Pancreas (tissue), 10 donors: ENCODE measurements around the gene HOXA13. TPM values are rescaled to one million over a fixed set of nuclear protein-coding genes. Genes with fewer than 3 reads are reported as not detected.

Experiments
- ATAC-seq, 4 donors: fragments of 200-7000 bp; cut with Tn5 transposase; one replicate each; pipeline versions ENCODE4 v1.8.0 to v1.9.1; 2020; ENCODE audit warnings: mild to moderate bottlenecking in 4 of 4, moderate library complexity in 4 of 4
- DNase-seq, 6 donors: peaks; one replicate each; pipeline ENCODE4 v3.0.0-alpha.2; 2020
- FAIRE-seq: peaks from 2 replicates; lab custom pipeline; 2012; peaks lifted over from hg19 to GRCh38; lab: Jason Lieb, UNC
- H3K27ac ChIP-seq, 4 donors: fragments of 200-600 bp; sonication (generic); 1 replicate in 3 of 4; 2 replicates in 1 of 4; pipeline versions ENCODE4 v1.5.0 to v1.8.0; 2020
- H3K27me3 ChIP-seq, 4 donors: fragments of 200-600 bp; one replicate each; pipeline ENCODE4 v1.8.0; 2021
- H3K36me3 ChIP-seq, 3 donors: fragments of 200-600 bp; sonication (generic) in 1 of 3; one replicate each; pipeline versions ENCODE4 v1.5.0 to v1.8.0; 2020 to 2021
- H3K4me1 ChIP-seq, 3 donors: fragments of 200-600 bp; one replicate each; pipeline ENCODE4 v1.8.0; 2021
- H3K4me3 ChIP-seq, 4 donors: fragments of 200-600 bp; sonication (generic) in 2 of 4; one replicate each; pipeline versions ENCODE4 v1.5.0 to v1.8.0; 2020 to 2021
- H3K9me3 ChIP-seq, 4 donors: fragments of 200-600 bp; one replicate each; pipeline ENCODE4 v1.8.0; 2021
- WGBS, 2 donors: extraction: QIAGEN DNeasy Blood & Tissue Kit; methylation state at CpG; one replicate each; pipeline ENCODE4 v1.1.7; 2013; 5-methylcytosine and 5-hydroxymethylcytosine counted together
- intact Hi-C, 3 donors: fragments of 100-400 bp; cut with DNase I; formaldehyde crosslinking; loops; one replicate each; pipeline versions ENCODE4 v1.11.1 to v1.14.2; 2022
- polyA plus RNA-seq, 2 donors: library from polyadenylated mRNA; stranded (reverse); fragments of 200-250 nt; gene quantifications; one replicate each; pipeline ENCODE4 v1.2.3, GENCODE V29; 2013
- total RNA-seq, 6 donors: library from RNA; stranded (reverse); fragmentation: NEBNext Ultra II Directional in 4 of 6; extraction: Animal tissue kit (Norgen Biotek cat#: 25700) in 4 of 6; gene quantifications; one replicate each; pipeline versions ENCODE4 v1.2.1 to v1.2.4, GENCODE V29; 2021 to 2023
- TF ChIP-seq, protein P1 (sequence below), 4 donors: fragments of 200-600 bp; sonication (generic) in 3 of 4; IDR thresholded peaks; one replicate each; pipeline versions ENCODE4 v1.5.0 to v1.8.0; 2021; ENCODE audit warnings: antibody characterized with exemption in 4 of 4
- donor health status: healthy with polysubstance abuse.
- donor health status: DM: no; HTN: no; CAD: no; lungs with moderate emphysema.
- donor health status: DM: no; HTN: no; CAD: no.
- donor health status: control.
- donor health status: control.
- donor health status: Bipolar disorder and iron deficiency.
- donor health status: DM: yes; HTN: yes; CAD: no.
- donor health status: DM: no; HTN: no; CAD: no.
- donor health status: DM: no; HTN: no; CAD: no.
- donor health status: DM: yes; HTN: yes; CAD: no.

Gene HOXA13
- total and polyA plus RNA-seq, 8 donors, result 0.03 TPM; not detected in 7

DNA sequence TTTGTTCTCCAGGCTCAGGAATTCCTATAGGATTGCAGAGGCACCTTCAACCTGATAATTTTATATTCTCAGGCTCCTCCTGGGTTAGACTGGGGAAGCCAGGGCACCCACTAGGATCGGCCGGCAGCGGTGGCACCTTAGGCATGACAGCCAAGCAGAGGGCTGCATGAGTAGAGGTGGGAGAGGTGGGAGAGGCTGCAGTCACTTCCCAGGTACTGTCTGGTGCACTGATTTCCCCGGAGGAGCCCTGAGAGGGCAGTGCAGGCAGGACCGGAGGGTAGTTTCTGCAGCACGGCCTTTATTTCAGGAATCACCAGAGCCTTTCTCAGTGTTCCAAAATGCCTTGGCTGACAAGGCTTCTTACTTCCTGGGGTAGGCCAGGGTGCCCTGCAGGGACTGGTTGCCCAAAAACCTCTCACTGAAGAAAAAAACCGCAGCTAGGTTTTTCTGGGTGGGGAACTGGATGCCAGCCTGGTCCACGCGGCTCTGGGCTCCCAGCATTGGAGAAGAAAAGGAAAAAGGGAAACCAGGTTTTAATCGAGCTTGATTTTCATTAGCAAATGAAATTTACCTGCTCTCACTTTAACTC, 3.6 kb upstream of the HOXA13 start:
- H3K36me3 ChIP-seq, result no peaks in the 10 kb centered on the region
- DNase-seq, result no peak

DNA sequence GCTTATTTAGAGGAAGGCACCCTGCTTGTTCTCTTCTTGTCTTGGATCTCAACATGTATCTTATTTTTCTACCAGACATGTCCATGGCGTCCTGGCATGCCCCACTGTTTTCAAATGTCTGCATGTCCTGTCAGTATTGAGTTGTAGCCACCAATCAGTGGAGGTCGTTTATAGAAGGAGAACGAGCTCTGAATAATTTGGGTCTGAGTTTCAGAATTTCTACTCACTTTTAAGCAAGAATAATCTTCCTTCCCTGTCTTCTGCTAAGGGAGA, 2.9 kb upstream of the HOXA13 start:
- ATAC-seq, result no peak
- H3K4me1 ChIP-seq, result peaks cover 0 to 15% (median 6%) of the 10 kb centered on the region in 3 donors
- DNase-seq, result no peak

More for the DNA sequence above, 3.6 kb upstream of the HOXA13 start:
- 12 to 18% methylated on average over 10 of the region's 10 CpGs for WGBS, 2 donors
- Histone ChIP-seq H3K9me3 (no peaks in the 10 kb centered on the region), H3K27me3 (peaks cover 10 to 81% (median 22%) of the 10 kb centered on the region in 4 donors), H3K27ac (no peak overlapping the region), H3K4me1 (peaks cover 0 to 15% (median 6%) of the 10 kb centered on the region in 3 donors), H3K4me3 (no peak overlapping the region)
- ATAC-seq (no peak), FAIRE-seq (no peak)
- intact Hi-C loops, result no loop called here
- TF ChIP-seq, protein P1, sequence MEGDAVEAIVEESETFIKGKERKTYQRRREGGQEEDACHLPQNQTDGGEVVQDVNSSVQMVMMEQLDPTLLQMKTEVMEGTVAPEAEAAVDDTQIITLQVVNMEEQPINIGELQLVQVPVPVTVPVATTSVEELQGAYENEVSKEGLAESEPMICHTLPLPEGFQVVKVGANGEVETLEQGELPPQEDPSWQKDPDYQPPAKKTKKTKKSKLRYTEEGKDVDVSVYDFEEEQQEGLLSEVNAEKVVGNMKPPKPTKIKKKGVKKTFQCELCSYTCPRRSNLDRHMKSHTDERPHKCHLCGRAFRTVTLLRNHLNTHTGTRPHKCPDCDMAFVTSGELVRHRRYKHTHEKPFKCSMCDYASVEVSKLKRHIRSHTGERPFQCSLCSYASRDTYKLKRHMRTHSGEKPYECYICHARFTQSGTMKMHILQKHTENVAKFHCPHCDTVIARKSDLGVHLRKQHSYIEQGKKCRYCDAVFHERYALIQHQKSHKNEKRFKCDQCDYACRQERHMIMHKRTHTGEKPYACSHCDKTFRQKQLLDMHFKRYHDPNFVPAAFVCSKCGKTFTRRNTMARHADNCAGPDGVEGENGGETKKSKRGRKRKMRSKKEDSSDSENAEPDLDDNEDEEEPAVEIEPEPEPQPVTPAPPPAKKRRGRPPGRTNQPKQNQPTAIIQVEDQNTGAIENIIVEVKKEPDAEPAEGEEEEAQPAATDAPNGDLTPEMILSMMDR (IDR thresholded peaks at IDR 0.05), result no peak

DNA sequence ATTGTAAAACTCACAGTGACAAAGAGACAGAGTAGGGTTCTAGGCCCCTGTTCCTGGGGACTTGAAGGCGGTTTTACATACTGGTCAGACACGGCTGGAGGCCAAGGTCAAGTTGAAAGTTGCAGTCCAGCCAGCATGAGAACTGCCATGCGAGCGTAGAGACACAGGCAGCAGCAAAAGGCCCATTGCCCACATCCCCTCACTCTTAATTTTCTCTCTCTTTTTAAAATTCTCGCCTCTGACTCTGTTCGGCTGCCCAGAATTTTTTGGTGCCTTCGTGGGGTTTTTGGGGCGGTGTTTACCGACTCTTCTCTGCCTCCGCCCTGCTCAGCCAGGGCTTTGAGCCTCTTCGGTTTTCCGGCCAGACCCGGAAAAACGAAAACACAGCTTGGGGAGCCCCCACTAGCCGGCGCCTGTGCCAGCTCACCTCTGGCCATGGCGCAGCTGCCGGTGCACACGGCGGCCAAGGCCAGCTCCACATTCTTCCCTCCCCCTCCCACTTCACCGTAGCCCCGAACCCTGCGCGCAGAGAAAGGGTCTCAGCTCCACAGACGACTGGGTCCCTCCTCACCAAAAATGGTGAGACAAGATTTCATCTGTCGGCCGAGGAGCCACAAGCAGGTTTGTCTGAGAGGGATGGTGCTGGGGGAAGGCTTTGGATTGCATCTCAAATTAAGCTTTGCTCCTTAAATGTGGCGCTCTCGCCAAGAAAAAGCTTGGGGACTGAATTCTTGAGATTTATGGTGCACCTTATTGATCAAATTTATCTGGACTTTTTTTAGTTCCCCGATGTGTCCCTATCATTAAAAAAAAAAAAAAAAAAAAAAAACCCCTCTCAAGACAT, 2.3 kb upstream of the HOXA13 start:
- H3K36me3 ChIP-seq, result no peaks in the 10 kb centered on the region
- peaks cover 10 to 83% (median 25%) of the 10 kb centered on the region in 4 donors for H3K27me3 ChIP-seq
- WGBS, 2 donors, result 12 to 19% methylated on average over 30 of the region's 30 CpGs
- TF ChIP-seq, protein P1 (IDR thresholded peaks at IDR 0.05), result no peak
- H3K4me3 ChIP-seq, result no peak overlapping the region
- no peaks in the 10 kb centered on the region for H3K9me3 ChIP-seq
- FAIRE-seq, result no peak
- ATAC-seq, result no peak
- peaks cover 0 to 15% (median 6%) of the 10 kb centered on the region in 3 donors for H3K4me1 ChIP-seq
- H3K27ac ChIP-seq, result no peak overlapping the region
- intact Hi-C loops, result no loop called here
- DNase-seq, result no peak

More for the DNA sequence above, 2.9 kb upstream of the HOXA13 start:
- no peak for FAIRE-seq
- Histone ChIP-seq H3K36me3 (no peaks in the 10 kb centered on the region), H3K4me3 (no peak overlapping the region), H3K9me3 (no peaks in the 10 kb centered on the region), H3K27ac (no peak overlapping the region), H3K27me3 (peaks cover 10 to 83% (median 23%) of the 10 kb centered on the region in 4 donors)
- intact Hi-C loops, result no loop called here
- WGBS, 2 donors, result 9 to 13% methylated on average over 3 of the region's 3 CpGs
- TF ChIP-seq, protein P1 (IDR thresholded peaks at IDR 0.05), result no peak

DNA sequence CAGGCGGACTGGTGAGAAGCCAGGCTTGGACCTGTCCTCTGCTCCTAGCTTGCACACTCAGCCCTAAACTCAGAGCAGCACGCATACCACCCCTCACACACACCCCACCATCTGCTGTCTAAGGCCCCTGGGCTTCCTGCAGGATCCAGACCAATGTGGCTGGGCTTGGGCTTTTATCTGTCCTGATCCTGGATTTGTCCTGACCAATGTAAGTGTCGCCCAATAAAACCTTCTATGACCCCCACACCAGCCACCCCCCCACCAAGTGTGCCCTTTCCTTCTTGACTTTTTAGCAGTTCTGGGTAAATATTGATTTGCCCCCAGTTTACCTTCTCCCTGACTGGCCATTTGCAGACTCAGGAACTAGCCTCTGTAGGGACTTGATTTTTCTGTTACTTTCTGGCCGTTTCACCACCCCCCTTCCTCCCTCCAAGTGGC, 1.7 kb upstream of the HOXA13 start:
- TF ChIP-seq, protein P1 (IDR thresholded peaks at IDR 0.05), result no peak
- Histone ChIP-seq H3K27me3 (peaks cover 10 to 83% (median 24%) of the 10 kb centered on the region in 4 donors), H3K4me1 (peaks cover 0 to 15% (median 6%) of the 10 kb centered on the region in 3 donors), H3K9me3 (no peaks in the 10 kb centered on the region), H3K4me3 (no peak overlapping the region), H3K36me3 (no peaks in the 10 kb centered on the region), H3K27ac (no peak overlapping the region)
- DNase-seq (no peak), FAIRE-seq (no peak), ATAC-seq (no peak)
- 14 to 28% methylated on average over 4 of the region's 4 CpGs for WGBS, 2 donors
- intact Hi-C loops, result no loop called here
